Progenitor cell of endocrine pancreas (in vitro differentiated cells): ENCODE measurements around the gene RELB. TPM values are rescaled to one million over a fixed set of nuclear protein-coding genes. Genes with fewer than 3 reads are reported as not detected.

Experiments
- DNase-seq: peaks from one replicate; pipeline ENCODE4 v3.0.0; 2021; ENCODE audit warnings: low spot score; ENCODE audit not compliant: unreplicated experiment
- H3K27ac Mint-ChIP-seq: 2 replicates; pipeline ENCODE4 v1.8.0; 2021; ENCODE audit warnings: mild to moderate bottlenecking, moderate library complexity, mixed read lengths
- H3K27me3 Mint-ChIP-seq: 2 replicates; pipeline ENCODE4 v1.8.0; 2021; ENCODE audit warnings: mixed read lengths
- H3K36me3 Mint-ChIP-seq: 2 replicates; pipeline ENCODE4 v1.8.0; 2022; ENCODE audit warnings: mixed read lengths; ENCODE audit not compliant: insufficient read depth
- H3K4me1 Mint-ChIP-seq: 2 replicates; pipeline ENCODE4 v1.8.0; 2021; ENCODE audit warnings: low read depth, mixed read lengths
- H3K4me3 Mint-ChIP-seq: 2 replicates; pipeline ENCODE4 v1.8.0; 2021; ENCODE audit warnings: low read depth, mild to moderate bottlenecking, moderate library complexity, mixed read lengths
- H3K9me3 Mint-ChIP-seq: 2 replicates; pipeline ENCODE4 v1.8.0; 2021; ENCODE audit warnings: low read depth, mixed read lengths
- long read RNA-seq: library from polyadenylated mRNA; unstranded; transcript quantifications from one replicate; pipeline ENCODE4 v2.0.0, GENCODE V29; 2020
- total RNA-seq: library from RNA; stranded (reverse); gene quantifications from 2 replicates; pipeline ENCODE4 v1.2.1, GENCODE V29; 2021
- TF ChIP-seq, protein P1 (sequence below): fragments of 200-600 bp; sonication (generic); IDR thresholded peaks from one replicate; pipeline ENCODE4 v1.5.0; 2021; ENCODE audit warnings: antibody characterized with exemption, mild to moderate bottlenecking; ENCODE audit not compliant: unreplicated experiment

Gene RELB, protein sequence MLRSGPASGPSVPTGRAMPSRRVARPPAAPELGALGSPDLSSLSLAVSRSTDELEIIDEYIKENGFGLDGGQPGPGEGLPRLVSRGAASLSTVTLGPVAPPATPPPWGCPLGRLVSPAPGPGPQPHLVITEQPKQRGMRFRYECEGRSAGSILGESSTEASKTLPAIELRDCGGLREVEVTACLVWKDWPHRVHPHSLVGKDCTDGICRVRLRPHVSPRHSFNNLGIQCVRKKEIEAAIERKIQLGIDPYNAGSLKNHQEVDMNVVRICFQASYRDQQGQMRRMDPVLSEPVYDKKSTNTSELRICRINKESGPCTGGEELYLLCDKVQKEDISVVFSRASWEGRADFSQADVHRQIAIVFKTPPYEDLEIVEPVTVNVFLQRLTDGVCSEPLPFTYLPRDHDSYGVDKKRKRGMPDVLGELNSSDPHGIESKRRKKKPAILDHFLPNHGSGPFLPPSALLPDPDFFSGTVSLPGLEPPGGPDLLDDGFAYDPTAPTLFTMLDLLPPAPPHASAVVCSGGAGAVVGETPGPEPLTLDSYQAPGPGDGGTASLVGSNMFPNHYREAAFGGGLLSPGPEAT
- 6.2 and 6.8 TPM in 2 replicates for total RNA-seq
- long read RNA-seq = 0 reads

DNA sequence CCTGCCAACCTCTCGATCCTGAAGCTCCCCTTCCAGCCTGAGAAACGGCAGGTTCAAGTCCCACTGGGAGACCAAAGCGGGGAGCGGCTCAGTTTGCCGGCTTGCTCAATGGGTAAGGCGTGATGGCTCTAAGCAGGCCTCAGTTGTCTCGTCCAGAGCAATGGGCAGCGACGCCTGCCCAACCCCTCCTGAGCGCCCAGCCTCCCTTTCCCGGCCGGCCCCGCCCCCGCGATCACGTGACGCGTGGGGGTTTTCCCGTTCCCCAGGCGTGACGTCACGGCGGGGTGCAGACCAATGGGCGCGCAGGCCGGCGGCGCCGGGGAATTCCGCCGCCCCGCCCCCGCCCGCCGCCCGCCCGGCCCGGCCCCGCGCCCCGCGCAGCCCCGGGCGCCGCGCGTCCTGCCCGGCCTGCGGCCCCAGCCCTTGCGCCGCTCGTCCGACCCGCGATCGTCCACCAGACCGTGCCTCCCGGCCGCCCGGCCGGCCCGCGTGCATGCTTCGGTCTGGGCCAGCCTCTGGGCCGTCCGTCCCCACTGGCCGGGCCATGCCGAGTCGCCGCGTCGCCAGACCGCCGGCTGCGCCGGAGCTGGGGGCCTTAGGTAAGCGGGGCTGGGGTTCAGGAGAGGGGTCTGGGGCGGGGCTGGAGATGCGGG lies at the start of gene RELB:
TSS of gene RELB (plus strand) at position 378 of the 653 bp plus-strand sequence. CDS start at position 494, 116 bp downstream.
- Mint-ChIP-seq H3K27ac (peak within 1 kb of the TSS; percentile 99), H3K9me3 (no peaks in the 10 kb centered on the region), H3K4me1 (peaks cover 1% of the 10 kb centered on the region), H3K36me3 (no peaks in the 10 kb centered on the region), H3K27me3 (peaks cover 4% of the 10 kb centered on the region), H3K4me3 (peak within 1 kb of the TSS; percentile 91)
- peak; percentile 93 for DNase-seq
- TF ChIP-seq, protein P1, sequence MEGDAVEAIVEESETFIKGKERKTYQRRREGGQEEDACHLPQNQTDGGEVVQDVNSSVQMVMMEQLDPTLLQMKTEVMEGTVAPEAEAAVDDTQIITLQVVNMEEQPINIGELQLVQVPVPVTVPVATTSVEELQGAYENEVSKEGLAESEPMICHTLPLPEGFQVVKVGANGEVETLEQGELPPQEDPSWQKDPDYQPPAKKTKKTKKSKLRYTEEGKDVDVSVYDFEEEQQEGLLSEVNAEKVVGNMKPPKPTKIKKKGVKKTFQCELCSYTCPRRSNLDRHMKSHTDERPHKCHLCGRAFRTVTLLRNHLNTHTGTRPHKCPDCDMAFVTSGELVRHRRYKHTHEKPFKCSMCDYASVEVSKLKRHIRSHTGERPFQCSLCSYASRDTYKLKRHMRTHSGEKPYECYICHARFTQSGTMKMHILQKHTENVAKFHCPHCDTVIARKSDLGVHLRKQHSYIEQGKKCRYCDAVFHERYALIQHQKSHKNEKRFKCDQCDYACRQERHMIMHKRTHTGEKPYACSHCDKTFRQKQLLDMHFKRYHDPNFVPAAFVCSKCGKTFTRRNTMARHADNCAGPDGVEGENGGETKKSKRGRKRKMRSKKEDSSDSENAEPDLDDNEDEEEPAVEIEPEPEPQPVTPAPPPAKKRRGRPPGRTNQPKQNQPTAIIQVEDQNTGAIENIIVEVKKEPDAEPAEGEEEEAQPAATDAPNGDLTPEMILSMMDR = no peak

DNA sequence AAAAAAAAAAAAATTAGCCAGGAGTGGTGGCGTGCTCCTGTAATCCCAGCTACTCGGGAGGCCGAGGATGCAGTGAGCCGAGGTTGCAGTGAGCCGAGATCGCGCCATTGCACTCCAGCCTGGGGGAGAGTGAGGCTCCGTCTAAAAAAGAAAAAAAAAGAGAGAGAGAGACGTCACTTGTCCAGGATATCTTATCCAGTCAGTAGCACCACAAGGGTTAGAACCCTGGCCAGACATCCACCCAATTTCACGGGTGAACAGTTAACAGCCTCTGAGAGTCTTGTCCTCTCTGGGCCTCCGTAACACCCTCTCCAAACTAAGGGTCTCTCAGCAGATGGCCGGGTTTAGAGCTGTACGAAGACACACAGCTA lies 47.0 kb upstream of the RELB start:
- Mint-ChIP-seq H3K9me3 (no peaks in the 10 kb centered on the region), H3K27ac (peak overlapping the region; percentile 99), H3K36me3 (no peaks in the 10 kb centered on the region), H3K4me1 (peaks cover 21% of the 10 kb centered on the region), H3K27me3 (no peaks in the 10 kb centered on the region), H3K4me3 (peak overlapping the region; percentile 98)
- TF ChIP-seq, protein P1 = no peak
- no peak for DNase-seq

DNA sequence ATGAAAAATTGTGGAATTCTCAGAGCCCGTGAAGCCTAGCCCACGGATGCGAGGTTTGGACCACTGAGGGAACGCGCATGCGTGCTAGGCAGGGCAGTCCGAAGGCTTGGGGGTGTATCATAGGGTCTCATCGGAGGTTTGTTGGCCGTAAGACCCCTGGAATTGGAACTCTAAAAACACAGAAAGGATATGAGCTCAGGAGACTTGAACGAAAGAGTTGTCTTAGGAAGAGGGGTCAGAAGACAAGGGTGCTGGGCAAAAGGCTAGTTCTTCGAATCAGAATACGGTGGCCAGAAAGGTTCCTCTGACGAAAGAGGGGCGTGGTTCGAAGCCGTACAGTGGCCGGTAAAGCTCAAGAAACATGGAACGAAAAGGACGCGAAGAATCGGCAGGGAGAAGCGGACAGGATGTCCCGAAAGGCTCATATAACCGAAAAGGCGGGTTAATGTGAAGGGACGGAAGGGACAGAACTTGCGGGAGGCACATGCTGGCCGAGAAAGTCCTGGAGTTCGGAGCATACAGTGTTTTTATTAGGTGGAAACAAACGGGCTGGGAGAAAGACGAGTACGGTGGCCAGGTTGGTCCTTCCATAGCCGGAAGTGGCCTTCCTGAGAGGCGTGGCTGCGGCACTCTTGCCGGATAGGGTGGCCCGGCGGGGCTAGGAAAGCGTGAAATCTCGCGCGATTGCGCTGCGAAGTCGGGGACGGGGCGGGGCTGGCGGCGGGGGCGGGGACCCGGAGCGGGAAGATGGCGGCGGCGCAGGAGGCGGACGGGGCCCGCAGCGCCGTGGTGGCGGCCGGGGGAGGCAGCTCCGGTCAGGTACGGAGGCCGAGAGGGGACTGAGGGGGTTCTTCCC lies 46.4 kb upstream of the RELB start, which contains the start of gene CLPTM1:
TSS of gene CLPTM1 (plus strand) at position 732 of the 856 bp plus-strand sequence. CDS start at position 748, 16 bp downstream.
- TF ChIP-seq, protein P1 = no peak
- Mint-ChIP-seq H3K4me1 (peaks cover 21% of the 10 kb centered on the region), H3K4me3 (peak within 1 kb of the TSS; percentile 98), H3K27ac (peak within 1 kb of the TSS; percentile 99), H3K36me3 (no peaks in the 10 kb centered on the region), H3K27me3 (no peaks in the 10 kb centered on the region), H3K9me3 (no peaks in the 10 kb centered on the region)
- DNase-seq = peak; percentile 92

DNA sequence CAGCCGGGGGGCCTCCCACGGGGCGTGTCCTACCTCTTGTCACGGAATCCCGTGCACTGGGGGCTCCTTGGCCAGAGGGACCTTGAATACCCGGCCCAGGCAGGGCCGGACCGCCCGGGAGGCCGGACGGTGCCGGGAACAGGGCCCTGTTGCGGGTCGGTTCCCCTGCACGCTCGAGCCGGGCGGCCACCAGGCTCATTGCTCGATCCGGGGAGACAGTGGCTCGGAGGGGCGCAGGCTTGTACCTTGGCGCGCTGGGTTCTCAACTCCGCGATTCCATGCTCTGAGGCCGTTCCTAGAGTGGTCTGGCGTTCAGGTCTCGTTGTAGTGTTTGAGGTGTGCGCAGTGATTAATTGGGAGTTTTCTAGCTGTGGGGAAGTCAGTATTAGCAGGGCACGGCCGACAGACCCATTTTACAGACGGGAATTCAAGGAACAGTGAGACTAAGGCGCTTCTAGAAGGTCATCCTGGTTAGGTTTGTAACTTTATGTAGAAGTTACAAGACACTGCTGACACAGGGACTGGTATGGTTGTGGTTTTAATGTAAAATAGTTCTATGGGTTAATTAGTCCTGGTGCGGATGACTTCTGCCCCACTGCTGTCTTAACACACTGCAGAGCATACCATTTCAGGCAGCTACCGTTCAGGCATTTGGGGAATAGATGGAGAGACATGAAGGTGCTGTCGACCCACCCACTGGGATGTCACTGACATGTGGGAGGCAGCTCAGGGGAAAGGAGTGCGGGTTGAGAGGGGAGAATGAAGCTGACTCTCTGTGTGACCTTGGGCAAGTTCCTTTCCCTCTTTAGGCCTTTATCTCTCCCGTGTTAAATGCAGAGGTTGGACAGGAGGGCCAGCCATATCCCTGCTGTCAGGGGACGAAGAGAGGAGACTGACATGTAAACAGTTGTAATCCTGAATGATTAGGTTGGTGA lies 45.5 kb upstream of the RELB start:
- H3K27me3 Mint-ChIP-seq = no peaks in the 10 kb centered on the region

More for the DNA sequence above, 45.5 kb upstream of the RELB start:
- H3K27ac Mint-ChIP-seq = peak overlapping the region; percentile 54
- H3K36me3 Mint-ChIP-seq = no peaks in the 10 kb centered on the region
- TF ChIP-seq, protein P1 = no peak
- H3K9me3 Mint-ChIP-seq = no peaks in the 10 kb centered on the region
- peaks cover 21% of the 10 kb centered on the region for H3K4me1 Mint-ChIP-seq
- H3K4me3 Mint-ChIP-seq = peak overlapping the region; percentile 98
- no peak for DNase-seq
